T-cell (primary cell): ENCODE results near the gene ELMO1. TPM values are rescaled to one million over a fixed set of nuclear protein-coding genes. Genes with fewer than 3 reads are reported as not detected.

Source experiments
- ATAC-seq, 4 experiments: fragments of 200-7000 bp in 3 of 4; fragments of 150-1000 bp in 1 of 4; cut with Tn5 transposase; replicated peaks in 1 of 4; 1 replicate in 3 of 4; 2 replicates in 1 of 4; pipeline ENCODE4 v1.10.0; 2021; ENCODE audit warnings: moderate library complexity in 3 of 4, mild to moderate bottlenecking in 2 of 4, moderate number of reproducible peaks in 1 of 4
- CTCF ChIA-PET, 2 donors: fragments of 300-600 bp; sonication (Branson Sonifier 250); formaldehyde crosslinking; loops; one replicate each; lab custom pipeline; 2022; ENCODE audit warnings: antibody characterized with exemption in 2 of 2; lab: Charles Lee
- POLR2A ChIA-PET, 2 donors: fragments of 300-600 bp; sonication (Branson Sonifier 250); formaldehyde crosslinking; loops; one replicate each; lab custom pipeline; 2022; ENCODE audit warnings: antibody characterized with exemption in 2 of 2; lab: Charles Lee
- DNase-seq, 35 experiments: peaks; one replicate each; pipeline versions ENCODE4 v3.0.0 to v3.0.0-alpha.2; 2013 to 2023
- H3K27ac ChIP-seq: one replicate; pipeline ENCODE4 v1.5.1; 2013; ENCODE audit warnings: low read length
- H3K27me3 ChIP-seq, 2 experiments: replicated peaks in 1 of 2; 1 replicate in 1 of 2; 2 replicates in 1 of 2; pipeline versions ENCODE4 v1.6.1 to v1.7.0; 2013; ENCODE audit warnings: low read length in 1 of 2, mixed read lengths in 1 of 2; ENCODE audit not compliant: control insufficient read depth in 2 of 2, insufficient read depth in 2 of 2; ENCODE audit errors: extremely low read depth in 1 of 2
- H3K36me3 ChIP-seq, 2 donors: 1 replicate in 1 of 2; 2 replicates in 1 of 2; pipeline versions ENCODE4 v1.6.1 to v1.7.0; 2013; ENCODE audit warnings: low read length in 1 of 2; ENCODE audit not compliant: control insufficient read depth in 2 of 2, insufficient read depth in 1 of 2; ENCODE audit errors: extremely low read depth in 1 of 2
- H3K4me1 ChIP-seq, 2 experiments: 1 replicate in 1 of 2; 2 replicates in 1 of 2; pipeline versions ENCODE4 v1.6.1 to v1.7.0; 2013; ENCODE audit warnings: low read length in 2 of 2, mixed read lengths in 1 of 2; ENCODE audit not compliant: insufficient read depth in 2 of 2, control insufficient read depth in 1 of 2; ENCODE audit errors: extremely low read depth in 1 of 2
- H3K4me3 ChIP-seq, 2 donors: 1 replicate in 1 of 2; 2 replicates in 1 of 2; pipeline versions ENCODE4 v1.5.1 to v1.7.0; 2013; ENCODE audit warnings: mild to moderate bottlenecking in 2 of 2, low read length in 1 of 2, moderate library complexity in 1 of 2; ENCODE audit not compliant: control insufficient read depth in 1 of 2; ENCODE audit errors: extremely low read depth in 1 of 2
- H3K9me3 ChIP-seq: 2 replicates; pipeline ENCODE4 v1.7.0; 2013
- H3K27ac Mint-ChIP-seq, 2 donors: one replicate each; pipeline ENCODE4 v1.8.0; 2020 to 2021; ENCODE audit warnings: mild to moderate bottlenecking in 2 of 2, mixed read lengths in 2 of 2
- H3K27me3 Mint-ChIP-seq, 2 donors: one replicate each; pipeline ENCODE4 v1.8.0; 2021 to 2022; ENCODE audit warnings: mixed read lengths in 2 of 2
- H3K36me3 Mint-ChIP-seq: one replicate; pipeline ENCODE4 v1.8.0; 2021; ENCODE audit warnings: mixed read lengths
- H3K4me1 Mint-ChIP-seq, 3 donors: one replicate each; pipeline ENCODE4 v1.8.0; 2020 to 2022; ENCODE audit warnings: mixed read lengths in 3 of 3, mild to moderate bottlenecking in 1 of 3
- H3K4me3 Mint-ChIP-seq, 3 donors: one replicate each; pipeline ENCODE4 v1.8.0; 2020 to 2022; ENCODE audit warnings: mild to moderate bottlenecking in 3 of 3, mixed read lengths in 3 of 3, moderate library complexity in 3 of 3
- H3K9me3 Mint-ChIP-seq, 3 donors: one replicate each; pipeline ENCODE4 v1.8.0; 2020 to 2022; ENCODE audit warnings: mixed read lengths in 3 of 3
- WGBS: methylation state at CpG from one replicate; pipeline ENCODE4 v1.1.5; 2013; ENCODE audit warnings: missing lambda C conversion rate; ENCODE audit not compliant: insufficient coverage; 5-methylcytosine and 5-hydroxymethylcytosine counted together
- total RNA-seq, 35 experiments: library from RNA in 6 of 35; stranded (reverse) in 6 of 35; fragments of 120-200 nt in 1 of 35; gene quantifications; one replicate each; pipeline versions ENCODE4 v1.2.1 to v1.2.4 and lab custom pipeline; 2013 to 2026

The ELMO1 gene
- total RNA-seq, 5 donors from 2014 or later (not counting 1 experiment from before 2014, with no cell fraction given): 101 to 149 (median 113) TPM

GRCh38 chr7:37362802-37363201, 85.9 kb downstream of the ELMO1 start:
- CTCF ChIA-PET: interaction anchor here (0.7 to 1.0 kb wide), 2 partner anchors 8 to 9 kb away, joined by 3 read pairs; no protein-coding TSS in a partner anchor
- H3K36me3 ChIP-seq: no peaks in the 10 kb centered on the region
- H3K9me3 ChIP-seq: no peaks in the 10 kb centered on the region
- 82% methylated on average over 2 of the region's 2 CpGs for WGBS
- no peaks in the 10 kb centered on the region for H3K27me3 ChIP-seq
- Mint-ChIP-seq H3K27ac (peak overlapping the region; percentile 92 to 99), H3K4me3 (peak overlapping the region; percentile 22 to 83 (median 64)), H3K36me3 (peaks cover 5% of the 10 kb centered on the region), H3K9me3 (peaks cover 0 to 6% (median 0%) of the 10 kb centered on the region in 3 donors), H3K4me1 (peaks cover 79 to 91% (median 87%) of the 10 kb centered on the region in 3 donors), H3K27me3 (no peaks in the 10 kb centered on the region)
- peaks cover 27 to 46% of the 10 kb centered on the region in 2 experiments for H3K4me1 ChIP-seq
- POLR2A ChIA-PET: no interaction called here
- ATAC-seq: peak in 1 of 4 experiments; percentile 10
- H3K4me3 ChIP-seq: no peak overlapping the region
- peak overlapping the region; percentile 50 for H3K27ac ChIP-seq
- DNase-seq: no peak

GRCh38 chr7:37360484-37360883, 88.2 kb downstream of the ELMO1 start:
- ATAC-seq (no peak), DNase-seq (no peak)
- POLR2A ChIA-PET: interaction anchor here in 1 of 2 donors (0.7 kb wide), 1 partner anchor 10 kb away, joined by 9 read pairs; no protein-coding TSS in a partner anchor
- Histone ChIP-seq H3K9me3 (no peaks in the 10 kb centered on the region), H3K36me3 (no peaks in the 10 kb centered on the region), H3K27me3 (no peaks in the 10 kb centered on the region), H3K4me1 (peaks cover 27 to 41% of the 10 kb centered on the region in 2 experiments), H3K27ac (no peak overlapping the region), H3K4me3 (no peak overlapping the region)
- Mint-ChIP-seq H3K9me3 (peaks cover 0 to 6% (median 0%) of the 10 kb centered on the region in 3 donors), H3K27ac (peak overlapping the region in 1 of 2 donors; percentile 75), H3K4me1 (peaks cover 84 to 88% (median 86%) of the 10 kb centered on the region in 3 donors), H3K27me3 (no peaks in the 10 kb centered on the region), H3K36me3 (no peaks in the 10 kb centered on the region), H3K4me3 (peak overlapping the region; percentile 50 to 60 (median 58))
- WGBS: no CpG with 5 or more reads among the region's 2 CpGs
- CTCF ChIA-PET: interaction anchor here (0.6 to 1.7 kb wide), 3 partner anchors 9 to 1006 kb away, joined by 4 to 5 read pairs (median 4); partner anchors contain the start of gene ELMO1 (in 1 of the 2)

- Mint-ChIP-seq H3K36me3 (no peaks in the 10 kb centered on the region), H3K4me1 (peaks cover 84 to 88% (median 86%) of the 10 kb centered on the region in 3 donors), H3K4me3 (peak overlapping the region; percentile 50 to 60 (median 58)), H3K27me3 (no peaks in the 10 kb centered on the region), H3K27ac (peak overlapping the region; percentile 65 to 75), H3K9me3 (peaks cover 0 to 6% (median 0%) of the 10 kb centered on the region in 3 donors)
- CTCF ChIA-PET: interaction anchor here (0.6 to 1.7 kb wide), 4 partner anchors 8 to 1005 kb away, joined by 3 to 5 read pairs (median 4); partner anchors contain the start of gene ELMO1 (in 1 of the 2)
- no peaks in the 10 kb centered on the region for H3K36me3 ChIP-seq
- POLR2A ChIA-PET: interaction anchor here in 1 of 2 donors (0.7 kb wide), 1 partner anchor 9 kb away, joined by 9 read pairs; no protein-coding TSS in a partner anchor
- WGBS: 98% methylated on average over 5 of the region's 11 CpGs
- DNase-seq: no peak
- no peak overlapping the region for H3K27ac ChIP-seq
- no peak overlapping the region for H3K4me3 ChIP-seq
- H3K27me3 ChIP-seq: no peaks in the 10 kb centered on the region
- peaks cover 25 to 40% of the 10 kb centered on the region in 2 experiments for H3K4me1 ChIP-seq
- peak in 1 of 4 experiments; percentile 17 for ATAC-seq
- no peaks in the 10 kb centered on the region for H3K9me3 ChIP-seq
Measured at GRCh38 chr7:37359662-37360444, 88.8 kb downstream of the ELMO1 start.

- peaks cover 84 to 88% (median 86%) of the 10 kb centered on the region in 3 donors for H3K4me1 Mint-ChIP-seq
- POLR2A ChIA-PET: no interaction called here
- no peak overlapping the region for H3K27ac ChIP-seq
- 100% methylated on average over 2 of the region's 2 CpGs for WGBS
- H3K4me3 ChIP-seq: no peak overlapping the region
- peaks cover 0 to 6% (median 0%) of the 10 kb centered on the region in 3 donors for H3K9me3 Mint-ChIP-seq
- H3K4me3 Mint-ChIP-seq: no peak overlapping the region
- no peaks in the 10 kb centered on the region for H3K36me3 Mint-ChIP-seq
- CTCF ChIA-PET: interaction anchor here (0.5 to 0.8 kb wide), 2 partner anchors 17 to 90 kb away, joined by 3 to 8 read pairs; partner anchors contain the start of gene ELMO1 (in 1 of the 2)
- H3K27me3 ChIP-seq: no peaks in the 10 kb centered on the region
- no peaks in the 10 kb centered on the region for H3K36me3 ChIP-seq
- no peak for ATAC-seq
- no peaks in the 10 kb centered on the region for H3K27me3 Mint-ChIP-seq
- peaks cover 30 to 38% of the 10 kb centered on the region in 2 experiments for H3K4me1 ChIP-seq
- H3K9me3 ChIP-seq: no peaks in the 10 kb centered on the region
- H3K27ac Mint-ChIP-seq: no peak overlapping the region
- no peak for DNase-seq
Measured at GRCh38 chr7:37359180-37359579, 89.5 kb downstream of the ELMO1 start.

- no peaks in the 10 kb centered on the region for H3K27me3 ChIP-seq
- peak overlapping the region; percentile 25 to 37 for H3K27ac Mint-ChIP-seq
- H3K4me3 ChIP-seq: no peak overlapping the region
- peaks cover 28 to 29% of the 10 kb centered on the region in 2 experiments for H3K4me1 ChIP-seq
- no CpG with 5 or more reads among the region's 1 CpG for WGBS
- H3K36me3 Mint-ChIP-seq: no peaks in the 10 kb centered on the region
- ChIA-PET POLR2A (interaction anchor here (0.6 to 1.0 kb wide), 3 partner anchors 31 to 1699 kb away, joined by 3 to 7 read pairs (median 3); no protein-coding TSS in a partner anchor), CTCF (interaction anchor here in 1 of 2 donors (0.9 kb wide), 1 partner anchor 52 kb away, joined by 3 read pairs; no protein-coding TSS in a partner anchor)
- H3K9me3 Mint-ChIP-seq: no peaks in the 10 kb centered on the region
- H3K27ac ChIP-seq: no peak overlapping the region
- H3K27me3 Mint-ChIP-seq: no peaks in the 10 kb centered on the region
- H3K9me3 ChIP-seq: no peaks in the 10 kb centered on the region
- DNase-seq (no peak), ATAC-seq (no peak)
- H3K4me3 Mint-ChIP-seq: no peak overlapping the region
- H3K4me1 Mint-ChIP-seq: peaks cover 84 to 88% (median 85%) of the 10 kb centered on the region in 3 donors
- H3K36me3 ChIP-seq: no peaks in the 10 kb centered on the region
Measured at GRCh38 chr7:37357637-37357996, 91.0 kb downstream of the ELMO1 start.
